Psoas muscle (tissue), 8 donors: ENCODE measurements around the gene JAKMIP1. TPM values are rescaled to one million over a fixed set of nuclear protein-coding genes. Genes with fewer than 3 reads are reported as not detected.

Source experiments
- ATAC-seq, 4 donors: fragments of 200-7000 bp; cut with Tn5 transposase; one replicate each; pipeline ENCODE4 v1.9.1; 2020; ENCODE audit warnings: moderate library complexity in 3 of 4, mild to moderate bottlenecking in 2 of 4
- DNase-seq, 2 donors: peaks; one replicate each; pipeline ENCODE4 v3.0.0-alpha.2; 2020
- H3K27ac ChIP-seq: fragments of 200-600 bp; one replicate; pipeline ENCODE4 v1.8.0; 2022
- H3K27me3 ChIP-seq, 3 donors: fragments of 200-600 bp in 1 of 3; one replicate each; pipeline versions ENCODE4 v1.6.1 to v1.8.0; 2013 to 2022; ENCODE audit warnings: low read length in 2 of 3, mild to moderate bottlenecking in 2 of 3, moderate library complexity in 1 of 3; ENCODE audit not compliant: insufficient read depth in 3 of 3
- H3K36me3 ChIP-seq, 2 donors: fragments of 200-600 bp in 1 of 2; one replicate each; pipeline versions ENCODE4 v1.6.1 to v1.8.0; 2013 to 2022; ENCODE audit warnings: low read depth in 1 of 2, mild to moderate bottlenecking in 1 of 2, moderate library complexity in 1 of 2; ENCODE audit not compliant: insufficient read depth in 1 of 2
- H3K4me1 ChIP-seq: fragments of 200-600 bp; one replicate; pipeline ENCODE4 v1.8.0; 2022
- H3K4me3 ChIP-seq: fragments of 200-600 bp; one replicate; pipeline ENCODE4 v1.8.0; 2022; ENCODE audit warnings: mild to moderate bottlenecking
- H3K9me3 ChIP-seq: fragments of 200-600 bp; one replicate; pipeline ENCODE4 v1.8.0; 2022
- whole genome bisulfite sequencing, 3 donors: extraction: QIAGEN DNeasy Blood & Tissue Kit; methylation state at CpG; one replicate each; pipeline versions ENCODE4 v1.1.6 to v1.1.7; 2013; 5-methylcytosine and 5-hydroxymethylcytosine counted together
- intact Hi-C, 2 donors: fragments of 100-400 bp; cut with DNase I; formaldehyde crosslinking; loops; one replicate each; pipeline versions ENCODE4 v1.11.0 to v1.14.2; 2022
- polyA plus RNA-seq, 3 donors: library from polyadenylated mRNA; stranded (reverse); fragments of 200-250 nt; gene quantifications; one replicate each; pipeline ENCODE4 v1.2.3, GENCODE V29; 2013
- total RNA-seq, 4 donors: library from RNA; stranded (reverse); fragmentation: NEBNext Ultra II Directional in 2 of 4; extraction: Animal tissue kit (Norgen Biotek cat#: 25700) in 2 of 4; gene quantifications; one replicate each; pipeline versions ENCODE4 v1.2.1 to v1.2.4, GENCODE V29; 2021 to 2023
- TF ChIP-seq, protein P1 (sequence below): fragments of 200-600 bp; IDR thresholded peaks from one replicate; pipeline ENCODE4 v1.8.0; 2022; ENCODE audit warnings: antibody characterized with exemption
- donor health status: healthy with polysubstance abuse.
- donor health status: DM: no; HTN: no; CAD: no; lungs with moderate emphysema.
- donor health status: Bipolar disorder and iron deficiency.
- donor health status: healthy.
- donor health status: DM: yes; HTN: yes; CAD: no.
- donor health status: DM: no; HTN: no; CAD: no.
- donor health status: DM: no; HTN: no; CAD: no.
- donor health status: DM: yes; HTN: yes; CAD: no.

Gene JAKMIP1
- total and polyA plus RNA-seq, 7 donors: 0.04 TPM; not detected in 6

DNA sequence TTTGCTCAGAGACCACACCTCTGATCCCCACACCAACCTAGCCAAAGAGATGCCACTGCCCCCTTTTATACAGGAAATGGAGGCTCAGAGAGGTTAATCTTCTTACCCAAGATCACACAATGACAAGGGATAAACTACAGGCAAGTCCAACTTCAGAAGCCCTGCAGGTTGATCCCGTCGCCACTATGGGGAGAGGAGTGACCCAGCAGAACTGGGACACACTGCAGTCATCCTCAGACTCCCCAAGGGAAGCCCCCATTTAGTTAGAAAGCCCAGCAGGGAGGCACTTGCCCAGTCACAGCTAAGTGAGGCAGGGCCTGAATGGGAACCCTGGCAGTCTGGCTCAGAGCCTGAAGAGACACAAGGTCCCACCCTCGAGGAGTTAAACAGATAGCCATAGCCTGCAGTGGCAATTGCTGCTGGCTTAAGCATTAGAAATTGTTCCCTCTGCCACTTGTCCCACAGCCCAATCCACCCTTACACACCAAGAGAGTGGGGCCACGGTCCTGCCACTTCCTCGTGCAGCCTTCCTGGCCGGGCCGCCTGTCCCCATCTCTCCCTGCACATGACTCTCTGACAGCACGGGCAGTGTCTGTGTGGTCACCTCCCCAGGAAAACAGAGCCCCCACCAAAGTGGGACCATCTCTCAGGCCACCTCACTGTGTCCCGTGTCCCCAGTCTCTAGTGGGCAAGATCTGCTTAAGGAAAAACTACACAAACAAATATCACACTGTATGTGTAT is 2.7 kb downstream of the JAKMIP1 start:
- H3K4me3 ChIP-seq: no peak overlapping the region
- H3K36me3 ChIP-seq: no peaks in the 10 kb centered on the region

DNA sequence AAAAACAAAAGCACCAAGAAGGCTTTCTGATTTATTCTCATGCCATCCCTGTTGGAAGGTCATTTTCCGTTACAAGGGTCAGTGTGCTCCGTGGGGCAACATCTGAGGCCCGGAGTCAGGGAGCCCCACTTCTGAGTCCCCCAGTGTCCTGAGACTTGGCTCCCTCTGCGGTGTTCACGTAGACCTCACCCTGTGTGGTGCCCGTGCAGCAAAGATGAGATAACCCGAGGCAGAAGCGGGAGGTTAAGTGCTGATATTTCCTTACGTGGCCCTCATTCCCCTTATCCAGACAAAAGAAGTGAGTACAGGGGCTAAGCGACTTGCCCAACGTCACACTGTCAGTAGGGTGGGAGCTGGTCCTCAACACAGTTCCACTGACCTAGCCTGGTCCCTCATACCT is 3.5 kb downstream of the JAKMIP1 start:
- H3K27ac ChIP-seq: no peak overlapping the region
- no peaks in the 10 kb centered on the region for H3K36me3 ChIP-seq
- no peaks in the 10 kb centered on the region for H3K4me1 ChIP-seq
- TF ChIP-seq, protein P1, sequence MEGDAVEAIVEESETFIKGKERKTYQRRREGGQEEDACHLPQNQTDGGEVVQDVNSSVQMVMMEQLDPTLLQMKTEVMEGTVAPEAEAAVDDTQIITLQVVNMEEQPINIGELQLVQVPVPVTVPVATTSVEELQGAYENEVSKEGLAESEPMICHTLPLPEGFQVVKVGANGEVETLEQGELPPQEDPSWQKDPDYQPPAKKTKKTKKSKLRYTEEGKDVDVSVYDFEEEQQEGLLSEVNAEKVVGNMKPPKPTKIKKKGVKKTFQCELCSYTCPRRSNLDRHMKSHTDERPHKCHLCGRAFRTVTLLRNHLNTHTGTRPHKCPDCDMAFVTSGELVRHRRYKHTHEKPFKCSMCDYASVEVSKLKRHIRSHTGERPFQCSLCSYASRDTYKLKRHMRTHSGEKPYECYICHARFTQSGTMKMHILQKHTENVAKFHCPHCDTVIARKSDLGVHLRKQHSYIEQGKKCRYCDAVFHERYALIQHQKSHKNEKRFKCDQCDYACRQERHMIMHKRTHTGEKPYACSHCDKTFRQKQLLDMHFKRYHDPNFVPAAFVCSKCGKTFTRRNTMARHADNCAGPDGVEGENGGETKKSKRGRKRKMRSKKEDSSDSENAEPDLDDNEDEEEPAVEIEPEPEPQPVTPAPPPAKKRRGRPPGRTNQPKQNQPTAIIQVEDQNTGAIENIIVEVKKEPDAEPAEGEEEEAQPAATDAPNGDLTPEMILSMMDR: no peak
- H3K4me3 ChIP-seq: no peak overlapping the region
- intact Hi-C loops: no loop called here
- peaks cover 0 to 67% (median 27%) of the 10 kb centered on the region in 3 donors for H3K27me3 ChIP-seq
- H3K9me3 ChIP-seq: no peaks in the 10 kb centered on the region
- DNase-seq (no peak), ATAC-seq (no peak)
- WGBS, 3 donors: 76 to 85% (median 82%) methylated on average over 11 of the region's 11 CpGs

More for the DNA sequence above, 2.7 kb downstream of the JAKMIP1 start:
- intact Hi-C loops: no loop called here
- H3K27me3 ChIP-seq: peaks cover 0 to 70% (median 27%) of the 10 kb centered on the region in 3 donors
- ATAC-seq: no peak
- H3K4me1 ChIP-seq: no peaks in the 10 kb centered on the region
- TF ChIP-seq, protein P1: no peak
- H3K27ac ChIP-seq: no peak overlapping the region
- DNase-seq: no peak
- 56 to 66% (median 62%) methylated on average over 9 of the region's 9 CpGs for WGBS, 3 donors
- no peaks in the 10 kb centered on the region for H3K9me3 ChIP-seq

DNA sequence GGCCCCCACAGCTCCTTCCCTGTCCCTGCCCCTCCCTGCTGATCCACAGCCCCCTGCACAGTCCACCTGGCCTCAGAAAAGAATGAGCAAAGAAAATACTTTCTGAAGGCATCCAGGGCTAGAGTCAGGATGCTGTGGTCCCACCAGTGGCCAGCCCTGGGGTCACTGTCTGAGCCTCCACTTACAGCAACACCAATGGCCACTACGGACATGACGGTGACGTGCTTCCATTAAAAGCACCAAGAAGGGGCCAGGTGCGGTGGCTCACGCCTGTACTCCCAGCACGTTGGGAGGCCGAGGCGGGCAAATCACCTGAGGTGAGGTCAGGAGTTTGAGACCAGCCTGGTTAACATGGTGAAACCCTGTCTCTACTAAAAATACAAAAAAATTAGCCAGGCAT is 4.0 kb downstream of the JAKMIP1 start:
- H3K9me3 ChIP-seq: no peaks in the 10 kb centered on the region
- H3K4me1 ChIP-seq: no peaks in the 10 kb centered on the region
- TF ChIP-seq, protein P1: no peak
- ATAC-seq (no peak), DNase-seq (no peak)
- H3K4me3 ChIP-seq: no peak overlapping the region
- H3K27me3 ChIP-seq: peaks cover 0 to 67% (median 26%) of the 10 kb centered on the region in 3 donors
- 76 to 81% (median 78%) methylated on average over 8 of the region's 8 CpGs for WGBS, 3 donors
- H3K27ac ChIP-seq: no peak overlapping the region
- no peaks in the 10 kb centered on the region for H3K36me3 ChIP-seq
- intact Hi-C loops: no loop called here

DNA sequence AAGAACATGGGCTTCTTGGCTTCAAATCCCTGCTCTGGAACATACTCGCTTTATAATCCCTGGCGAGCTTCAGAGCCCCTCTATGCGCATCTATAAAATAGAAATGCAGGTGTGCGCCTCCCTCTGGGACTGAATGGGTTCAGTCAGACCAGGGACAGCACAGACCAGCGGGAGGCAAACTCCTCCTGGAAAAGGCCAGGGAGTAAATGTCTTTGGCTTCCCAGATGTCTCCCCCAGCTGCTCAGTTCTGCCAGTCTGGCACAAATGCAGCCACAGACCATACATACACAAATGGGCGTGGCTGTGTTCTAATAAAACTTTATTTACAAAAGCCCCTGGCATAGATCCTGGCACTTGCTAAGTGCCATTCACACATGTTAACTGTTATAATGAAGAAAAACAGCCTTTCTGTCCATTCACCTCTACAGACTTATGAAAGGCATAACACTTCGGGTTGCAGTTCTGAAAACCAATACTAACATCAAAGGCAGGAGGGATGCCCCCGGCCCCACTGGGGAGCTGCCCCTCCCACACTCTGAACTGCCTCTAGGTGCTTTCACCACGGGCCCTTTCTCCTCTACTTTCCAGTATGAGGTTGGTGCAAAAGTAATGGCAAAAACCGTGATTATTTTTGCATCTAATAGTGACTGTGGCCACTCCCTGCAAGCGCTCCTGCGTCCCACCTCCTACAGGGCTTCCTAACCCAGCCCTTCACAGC is 4.6 kb downstream of the JAKMIP1 start:
- Histone ChIP-seq H3K4me3 (no peak overlapping the region), H3K36me3 (no peaks in the 10 kb centered on the region), H3K9me3 (no peaks in the 10 kb centered on the region), H3K27ac (no peak overlapping the region), H3K27me3 (peaks cover 0 to 70% (median 22%) of the 10 kb centered on the region in 3 donors), H3K4me1 (no peaks in the 10 kb centered on the region)
- intact Hi-C loops: no loop called here
- ATAC-seq: no peak
- TF ChIP-seq, protein P1: no peak
- DNase-seq: no peak
- 41 to 45% (median 43%) methylated on average over 12 of the region's 12 CpGs for WGBS, 3 donors
